Measurements from ENCODE around the gene PSMC4. TPM values are rescaled to one million over a fixed set of nuclear protein-coding genes. Genes with fewer than 3 reads are reported as not detected.

Gene PSMC4
- polyA plus RNA-seq, 3 donors, result 67.0 to 85.8 (median 79.6) TPM

DNA sequence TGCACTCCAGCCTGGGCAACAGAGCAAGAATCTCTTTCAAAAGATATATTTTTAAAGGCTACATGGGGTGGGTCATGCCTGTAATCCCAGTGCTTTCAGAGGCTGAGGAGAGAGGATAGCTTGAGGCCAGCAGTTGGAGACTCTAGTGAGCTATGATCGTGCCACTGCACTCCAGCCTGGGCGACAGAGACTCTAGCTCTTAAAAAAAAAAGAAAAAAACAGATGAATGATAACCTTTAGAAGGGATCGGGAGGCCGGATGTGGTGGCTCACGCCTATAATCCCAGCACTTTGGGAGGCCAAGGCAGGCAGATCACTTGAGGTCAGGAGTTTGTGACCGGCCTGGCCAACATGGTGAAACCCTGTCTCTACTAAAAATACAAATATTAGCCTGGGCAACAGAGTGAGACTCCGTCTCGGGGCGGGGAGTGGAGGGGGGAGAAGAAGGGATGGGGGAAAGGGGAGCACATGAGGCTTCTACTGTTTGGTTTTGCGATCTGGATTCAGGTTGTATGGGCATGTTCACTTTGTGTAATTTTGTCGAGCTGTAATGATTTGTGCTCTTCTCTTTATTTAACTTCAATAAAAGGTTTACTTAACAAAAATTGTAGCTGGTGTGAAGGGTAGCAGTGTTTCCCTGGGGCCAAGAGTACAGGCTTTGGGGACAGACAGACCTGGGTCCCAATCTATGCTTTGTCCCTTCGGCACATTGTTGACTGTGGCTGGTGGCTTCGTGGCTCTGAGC is 1.1 kb upstream of the PSMC4 start:
- Histone ChIP-seq H3K9ac (ENCODE audit: insufficient read depth, low read length, poor library complexity, severe bottlenecking) (peak overlapping the region; percentile 77), H4K20me1 (ENCODE audit: insufficient read depth, low read length) (no peaks in the 10 kb centered on the region), H3K27ac (ENCODE audit: low read depth in 1 of 2, low read length in 2 of 2) (peak overlapping the region; percentile 26 to 93), H2AFZ (ENCODE audit: insufficient read depth, low read depth, low read length, poor library complexity, severe bottlenecking) (peak overlapping the region; percentile 95), H3K9me3 (replicated peaks in 1 of 2; ENCODE audit: control insufficient read depth in 1 of 2, insufficient read depth in 1 of 2, low read length in 2 of 2) (no peaks in the 10 kb centered on the region), H3K4me3 (replicated peaks in 1 of 3; ENCODE audit: low read depth in 2 of 3, low read length in 3 of 3) (peak overlapping the region in 2 of 3 experiments; percentile 81 to 90), H3K27me3 (ENCODE audit: control insufficient read depth in 2 of 2, insufficient read depth in 2 of 2, low read length in 2 of 2) (peaks cover 9 to 48% of the 10 kb centered on the region in 2 donors), H3K79me2 (ENCODE audit: insufficient read depth, low read length) (peaks cover 14% of the 10 kb centered on the region), H3K36me3 (replicated peaks in 1 of 2; ENCODE audit: control insufficient read depth in 1 of 2, insufficient read depth in 2 of 2, low read length in 2 of 2) (peaks cover 25 to 28% of the 10 kb centered on the region in 2 donors), H3K4me1 (ENCODE audit: control insufficient read depth in 1 of 2, insufficient read depth in 2 of 2, low read length in 2 of 2) (peaks cover 19 to 21% of the 10 kb centered on the region in 2 donors), H3K4me2 (replicated peaks; ENCODE audit: extremely low read depth, low read length, poor library complexity, severe bottlenecking) (peak overlapping the region; percentile 96)
- no peak for DNase-seq
- Mint-ChIP-seq H3K36me3 (peaks cover 27 to 28% of the 10 kb centered on the region in 2 donors), H3K9me3 (peaks cover 0 to 7% (median 2%) of the 10 kb centered on the region in 7 donors), H3K4me1 (peaks cover 26% of the 10 kb centered on the region), H3K27me3 (ENCODE audit: low read depth in 3 of 3) (peaks cover 49 to 57% (median 51%) of the 10 kb centered on the region in 3 donors), H3K27ac (peak overlapping the region in 6 of 7 donors; percentile 0 to 99 (median 94)), H3K4me3 (peak overlapping the region; percentile 96 to 98)
- 100% methylated on average over 7 of the region's 13 CpGs for WGBS (ENCODE audit: insufficient coverage)
- no peak for TF ChIP-seq CTCF (IDR thresholded peaks at IDR 0.05)
- intact Hi-C loops (cut with micrococcal nuclease), result loop anchor here in 1 of 2 donors (5.0 kb wide), 1 partner anchor 38 kb away; the partner anchor contains the start of gene FCGBP

- H3K27ac ChIP-seq (ENCODE audit: low read depth in 1 of 2, low read length in 2 of 2), result peak overlapping the region; percentile 26 to 93
- Mint-ChIP-seq H3K4me1 (peaks cover 26% of the 10 kb centered on the region), H3K9me3 (peaks cover 0 to 7% (median 2%) of the 10 kb centered on the region in 7 donors), H3K36me3 (peaks cover 31 to 32% of the 10 kb centered on the region in 2 donors), H3K4me3 (peak overlapping the region; percentile 96 to 98), H3K27ac (peak overlapping the region; percentile 86 to 99 (median 92)), H3K27me3 (ENCODE audit: low read depth in 3 of 3) (peaks cover 44 to 52% (median 46%) of the 10 kb centered on the region in 3 donors)
- no peaks in the 10 kb centered on the region for H3K9me3 ChIP-seq (replicated peaks in 1 of 2; ENCODE audit: control insufficient read depth in 1 of 2, insufficient read depth in 1 of 2, low read length in 2 of 2)
- peaks cover 19 to 21% of the 10 kb centered on the region in 2 donors for H3K4me1 ChIP-seq (ENCODE audit: control insufficient read depth in 1 of 2, insufficient read depth in 2 of 2, low read length in 2 of 2)
- H3K4me2 ChIP-seq (replicated peaks; ENCODE audit: extremely low read depth, low read length, poor library complexity, severe bottlenecking), result peak overlapping the region; percentile 96
- peak overlapping the region; percentile 33 to 90 (median 81) for H3K4me3 ChIP-seq (replicated peaks in 1 of 3; ENCODE audit: low read depth in 2 of 3, low read length in 3 of 3)
- no peaks in the 10 kb centered on the region for H4K20me1 ChIP-seq (ENCODE audit: insufficient read depth, low read length)
- 4% methylated on average over 9 of the region's 11 CpGs for WGBS (ENCODE audit: insufficient coverage)
- TF ChIP-seq CTCF (IDR thresholded peaks at IDR 0.05), result no peak
- DNase-seq, result peak in 1 of 3 donors; percentile 19
- peak overlapping the region; percentile 95 for H2AFZ ChIP-seq (ENCODE audit: insufficient read depth, low read depth, low read length, poor library complexity, severe bottlenecking)
- peak overlapping the region; percentile 77 for H3K9ac ChIP-seq (ENCODE audit: insufficient read depth, low read length, poor library complexity, severe bottlenecking)
- peaks cover 14% of the 10 kb centered on the region for H3K79me2 ChIP-seq (ENCODE audit: insufficient read depth, low read length)
- H3K27me3 ChIP-seq (ENCODE audit: control insufficient read depth in 2 of 2, insufficient read depth in 2 of 2, low read length in 2 of 2), result peaks cover 9 to 44% of the 10 kb centered on the region in 2 donors
- intact Hi-C loops (cut with micrococcal nuclease), result no loop called here
- peaks cover 30 to 31% of the 10 kb centered on the region in 2 donors for H3K36me3 ChIP-seq (replicated peaks in 1 of 2; ENCODE audit: control insufficient read depth in 1 of 2, insufficient read depth in 2 of 2, low read length in 2 of 2)
Observed at GRCh38 chr19:39970425-39970674, 615 bp upstream of the PSMC4 start.

Data from CD14-positive monocyte (primary cell).